GM19193 (cell line): ENCODE data around the gene CAPN11.

Source experiments
- POLR2A ChIP-seq: IDR thresholded peaks from 4 replicates; pipeline ENCODE4 v1.6.1; 2011; ENCODE audit not compliant: insufficient read depth, insufficient read length; ENCODE audit errors: extremely low read depth

Gene CAPN11

DNA sequence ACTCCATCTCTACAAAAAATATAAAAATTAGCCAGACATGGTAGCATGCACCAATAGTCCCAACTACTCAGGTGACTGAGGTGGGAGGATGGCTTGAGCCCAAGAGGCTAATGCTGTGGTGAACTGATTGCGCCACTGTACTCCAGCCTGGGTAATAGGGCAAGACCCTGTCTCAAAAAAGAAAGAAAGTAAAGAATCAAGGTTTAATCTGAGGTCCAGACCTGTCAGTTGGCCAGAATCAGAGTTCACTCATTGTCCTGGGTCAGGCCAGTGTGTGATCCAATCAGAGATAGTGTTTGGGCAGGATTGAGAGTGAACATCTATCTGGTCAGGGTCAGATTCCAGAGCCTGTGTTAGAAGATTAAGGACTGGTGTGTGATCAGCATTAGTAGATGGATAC lies 15.8 kb upstream of the CAPN11 start:
- no peak for TF ChIP-seq POLR2A

DNA sequence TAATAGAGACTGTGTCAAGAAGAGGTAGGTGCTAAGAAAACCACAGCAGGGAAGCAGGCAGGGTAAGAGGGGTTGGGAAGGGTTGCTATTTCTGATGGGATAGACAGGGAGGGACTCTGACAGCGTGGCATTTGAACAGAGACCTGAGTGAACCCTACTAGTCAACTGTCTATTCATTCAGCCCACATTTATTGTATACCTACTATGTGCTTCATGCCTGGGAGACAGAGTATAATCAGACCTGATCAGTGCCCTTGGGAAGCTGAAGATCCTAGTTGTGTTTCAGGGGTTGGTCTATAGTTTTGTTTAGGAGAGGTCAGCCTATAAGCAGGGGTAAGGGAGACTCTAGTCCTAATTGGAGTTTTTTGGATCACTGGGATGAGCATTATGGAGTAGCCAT lies 14.9 kb upstream of the CAPN11 start:
- TF ChIP-seq POLR2A: no peak

- TF ChIP-seq POLR2A: no peak
These were observed 12.8 kb upstream of the CAPN11 start for GRCh38 chr6:44145839-44146238.

- no peak for TF ChIP-seq POLR2A
These were observed 11.9 kb upstream of the CAPN11 start for GRCh38 chr6:44146685-44147084.

GRCh38 chr6:44147256-44147655 lies 11.4 kb upstream of the CAPN11 start:
- no peak for TF ChIP-seq POLR2A

- no peak for TF ChIP-seq POLR2A
These were observed 10.3 kb upstream of the CAPN11 start for GRCh38 chr6:44148306-44148705.

- no peak for TF ChIP-seq POLR2A
These were observed 9.1 kb upstream of the CAPN11 start for GRCh38 chr6:44149369-44150012.

DNA sequence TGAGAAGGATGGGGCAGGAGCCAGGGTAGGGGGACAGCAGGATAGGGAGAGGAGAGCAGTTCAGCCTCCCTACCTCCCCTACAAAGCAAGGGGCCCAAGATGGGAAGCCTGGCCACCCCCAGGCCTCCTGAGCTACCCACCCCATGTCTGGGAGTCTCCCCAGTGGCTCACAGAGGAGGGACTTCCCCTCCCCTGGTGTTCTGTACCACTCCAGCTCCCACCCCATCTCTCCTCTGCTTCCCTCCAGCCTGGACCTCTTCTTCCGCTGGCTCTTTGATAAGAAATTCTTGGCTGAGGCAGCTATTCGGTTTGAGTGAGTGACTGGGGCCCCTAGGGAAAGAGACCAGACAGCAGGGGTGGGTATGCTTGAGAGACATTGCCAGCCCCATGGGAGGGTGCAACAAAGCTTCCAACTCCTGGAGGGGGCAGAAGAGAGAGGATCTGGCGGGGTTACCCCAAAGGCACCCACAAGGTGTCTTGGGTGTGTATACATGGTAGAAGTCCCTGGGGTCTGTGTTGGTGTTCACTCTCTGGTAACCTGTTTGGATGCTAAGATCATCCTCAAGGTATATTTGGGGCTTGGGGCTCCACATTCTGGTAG lies 8.2 kb upstream of the CAPN11 start:
- TF ChIP-seq POLR2A: no peak

DNA sequence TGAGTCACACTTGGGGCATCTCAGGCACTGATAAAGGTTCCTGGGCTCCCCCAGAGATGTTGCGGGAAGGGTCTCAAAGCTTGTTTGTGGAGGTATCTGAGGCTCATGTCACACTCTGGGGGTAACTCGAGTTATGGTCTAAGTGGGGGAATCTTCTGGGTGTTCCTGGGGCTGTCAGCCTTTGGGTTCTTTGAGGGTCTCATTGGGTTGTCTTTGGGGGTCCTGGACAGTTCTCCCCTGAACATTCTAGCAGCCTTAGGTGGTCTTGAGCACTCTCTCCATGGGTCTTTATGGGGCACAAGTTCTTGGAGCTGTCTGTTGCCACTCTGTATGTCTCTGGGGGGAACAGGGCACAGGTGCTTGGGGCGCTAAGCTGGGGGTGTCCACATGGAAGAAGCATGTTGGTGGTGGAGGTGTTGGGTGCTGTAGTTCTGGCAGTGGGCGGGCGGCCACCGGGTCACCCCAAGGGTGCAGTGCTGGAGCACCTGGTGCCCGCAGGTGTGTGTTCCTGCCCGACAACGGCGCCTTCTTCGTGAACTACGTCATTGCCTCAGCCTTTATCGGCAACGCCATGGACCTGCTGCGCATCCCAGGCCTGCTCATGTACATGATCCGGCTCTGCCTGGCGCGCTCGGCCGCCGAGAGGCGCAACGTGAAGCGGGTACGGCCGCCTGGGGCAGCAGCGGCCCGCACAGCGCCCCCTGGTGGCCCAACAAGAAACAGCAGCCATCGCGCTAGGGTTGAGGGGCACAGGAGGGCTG lies 7.1 kb upstream of the CAPN11 start:
- no peak for TF ChIP-seq POLR2A

- TF ChIP-seq POLR2A: no peak
These were observed 6.5 kb upstream of the CAPN11 start for GRCh38 chr6:44152109-44152461.

DNA sequence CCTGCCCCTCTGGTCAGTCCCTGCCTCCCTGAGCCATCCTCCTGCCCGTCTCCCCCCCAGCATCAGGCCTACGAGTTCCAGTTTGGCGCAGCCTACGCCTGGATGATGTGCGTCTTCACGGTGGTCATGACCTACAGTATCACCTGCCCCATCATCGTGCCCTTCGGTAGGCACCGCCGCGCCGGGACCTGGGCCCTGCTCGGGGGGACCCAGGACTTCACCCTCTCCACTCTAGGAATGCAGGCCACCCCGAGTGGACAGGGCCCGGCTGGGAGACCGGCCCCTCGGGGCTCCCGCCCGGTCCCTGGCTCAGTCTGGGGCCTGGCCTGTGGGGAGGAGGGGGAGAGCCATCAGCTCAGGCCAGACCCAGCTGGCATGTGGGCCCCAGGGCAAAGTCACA lies 6.1 kb upstream of the CAPN11 start:
- no peak for TF ChIP-seq POLR2A

DNA sequence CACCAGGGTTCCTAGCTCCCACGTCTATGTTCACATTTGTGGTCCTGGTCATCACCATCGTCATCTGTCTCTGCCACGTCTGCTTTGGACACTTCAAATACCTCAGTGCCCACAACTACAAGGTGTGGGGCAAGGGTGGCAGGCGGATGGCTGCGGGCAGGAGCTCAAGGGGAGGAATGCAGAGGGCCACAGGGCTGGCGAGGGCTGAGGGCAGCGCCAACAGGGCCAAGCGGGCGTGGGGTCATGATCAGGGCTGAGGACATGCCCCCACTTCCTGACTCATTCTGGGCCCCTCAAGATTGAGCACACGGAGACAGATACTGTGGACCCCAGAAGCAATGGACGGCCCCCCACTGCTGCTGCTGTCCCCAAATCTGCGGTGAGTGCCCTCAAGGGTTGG lies 4.6 kb upstream of the CAPN11 start:
- no peak for TF ChIP-seq POLR2A

- TF ChIP-seq POLR2A: no peak
These were observed 2.0 kb upstream of the CAPN11 start for GRCh38 chr6:44156494-44157151.

GRCh38 chr6:44157152-44157521 lies 1.5 kb upstream of the CAPN11 start:
- TF ChIP-seq POLR2A: no peak

DNA sequence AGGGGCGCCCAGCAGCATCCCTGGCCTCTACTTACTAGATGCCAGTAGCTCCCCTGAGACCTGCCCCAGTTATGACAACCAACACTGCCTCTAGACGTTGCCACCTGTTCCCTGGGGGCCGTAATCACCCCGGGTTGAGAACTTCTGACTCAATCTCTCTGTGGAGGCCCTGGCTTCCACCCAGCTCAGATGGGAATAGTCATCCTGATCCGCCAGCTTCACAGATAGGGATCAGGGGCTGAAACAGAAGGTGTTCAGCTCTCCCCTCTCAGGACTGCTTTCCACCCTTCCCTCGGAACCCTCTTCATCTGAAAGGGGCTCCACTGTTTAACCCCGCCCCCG lies 3.3 kb downstream of the CAPN11 start:
- no peak for TF ChIP-seq POLR2A
